Activated CD4-positive, alpha-beta memory T cell treated with anti-CD3 and anti-CD28 coated beads for 36 hours (primary cell): ENCODE results near the gene MDGA2. TPM values are rescaled to one million over a fixed set of nuclear protein-coding genes. Genes with fewer than 3 reads are reported as not detected.
"Not testable (repeated sequence)": the region's sequence is repeated elsewhere in the genome, so short reads cannot be mapped to it uniquely, and the experiment has no call there.

Source experiments
- CTCF ChIA-PET: fragments of 350-600 bp; sonication (Branson Sonifier 250); formaldehyde crosslinking; loops from one replicate; lab custom pipeline; 2021; ENCODE audit warnings: antibody characterized with exemption, inconsistent platforms; lab: Charles Lee
- POLR2A ChIA-PET: fragments of 350-600 bp; sonication (Branson Sonifier 250); formaldehyde crosslinking; loops from one replicate; lab custom pipeline; 2021; ENCODE audit warnings: antibody characterized with exemption; lab: Charles Lee
- DNase-seq: peaks from one replicate; pipeline ENCODE4 v3.0.0-alpha.2; 2020
- H3K27ac Mint-ChIP-seq: one replicate; pipeline ENCODE4 v1.8.0; 2021; ENCODE audit warnings: mixed read lengths
- H3K27me3 Mint-ChIP-seq: one replicate; pipeline ENCODE4 v1.8.0; 2021; ENCODE audit warnings: mixed read lengths
- H3K36me3 Mint-ChIP-seq: one replicate; pipeline ENCODE4 v1.8.0; 2021; ENCODE audit warnings: mixed read lengths
- H3K4me1 Mint-ChIP-seq: one replicate; pipeline ENCODE4 v1.8.0; 2021; ENCODE audit warnings: low read depth, mixed read lengths
- H3K4me3 Mint-ChIP-seq: one replicate; pipeline ENCODE4 v1.8.0; 2021; ENCODE audit warnings: mild to moderate bottlenecking, mixed read lengths
- H3K9me3 Mint-ChIP-seq: one replicate; pipeline ENCODE4 v1.8.0; 2021; ENCODE audit warnings: mixed read lengths
- intact Hi-C: fragments of 100-400 bp; cut with micrococcal nuclease; formaldehyde crosslinking; loops from one replicate; pipeline ENCODE4 v1.15.1; 2023
- total RNA-seq, 2 experiments: library from RNA; stranded (reverse); gene quantifications; one replicate each; pipeline ENCODE4 v1.2.3, GENCODE V29; 2021

MDGA2 gene
- total RNA-seq, 2 experiments from 2014 or later = not detected

DNA sequence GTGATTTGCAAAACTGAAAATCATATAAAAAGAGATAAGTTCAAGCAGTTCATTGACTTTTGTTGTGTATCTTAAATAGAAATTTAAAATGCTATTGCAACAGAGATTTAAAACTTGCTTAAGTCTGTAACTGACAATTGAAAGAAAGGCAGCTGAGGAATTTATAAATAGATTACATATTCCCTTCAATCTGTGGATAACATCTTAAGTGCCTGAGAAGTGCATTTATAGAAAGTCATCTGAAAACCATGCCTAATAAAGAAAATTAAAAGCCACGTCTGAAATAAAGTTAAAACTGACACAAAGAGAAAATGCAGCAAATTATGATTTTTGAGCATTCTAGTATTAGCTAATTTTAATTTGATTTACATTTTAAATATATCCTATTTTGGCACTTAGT is 479.8 kb downstream of the MDGA2 start:
- no peaks in the 10 kb centered on the region for H3K36me3 Mint-ChIP-seq
- no peak overlapping the region for H3K4me3 Mint-ChIP-seq
- no peaks in the 10 kb centered on the region for H3K27me3 Mint-ChIP-seq
- no peak overlapping the region for H3K27ac Mint-ChIP-seq
- no peak for DNase-seq
- intact Hi-C loops = no loop called here
- CTCF ChIA-PET = no interaction called here
- no peaks in the 10 kb centered on the region for H3K4me1 Mint-ChIP-seq
- peaks cover 6% of the 10 kb centered on the region for H3K9me3 Mint-ChIP-seq
- POLR2A ChIA-PET = no interaction called here

DNA sequence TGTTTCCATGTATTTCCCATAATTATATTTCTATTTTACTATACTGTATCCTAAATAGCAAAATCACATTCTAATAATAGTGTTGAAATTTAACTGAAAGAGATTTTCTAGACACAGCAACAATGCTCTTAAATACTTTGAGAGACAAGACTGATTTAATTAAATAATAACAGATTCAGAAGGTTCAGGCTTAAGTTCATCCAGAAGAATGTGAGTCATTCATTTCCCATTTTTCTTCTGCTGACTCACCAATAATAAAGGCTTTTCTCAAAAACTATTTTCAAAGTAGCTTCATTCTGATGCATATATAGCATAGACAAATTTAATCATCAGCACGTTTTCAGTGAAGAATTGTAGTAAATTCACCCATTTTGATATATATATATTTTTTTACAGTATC is 481.4 kb downstream of the MDGA2 start:
- intact Hi-C loops = no loop called here
- Mint-ChIP-seq H3K4me3 (no peak overlapping the region), H3K27me3 (no peaks in the 10 kb centered on the region), H3K4me1 (no peaks in the 10 kb centered on the region), H3K27ac (no peak overlapping the region), H3K36me3 (no peaks in the 10 kb centered on the region), H3K9me3 (peaks cover 6% of the 10 kb centered on the region)
- ChIA-PET CTCF (no interaction called here), POLR2A (no interaction called here)
- no peak for DNase-seq

DNA sequence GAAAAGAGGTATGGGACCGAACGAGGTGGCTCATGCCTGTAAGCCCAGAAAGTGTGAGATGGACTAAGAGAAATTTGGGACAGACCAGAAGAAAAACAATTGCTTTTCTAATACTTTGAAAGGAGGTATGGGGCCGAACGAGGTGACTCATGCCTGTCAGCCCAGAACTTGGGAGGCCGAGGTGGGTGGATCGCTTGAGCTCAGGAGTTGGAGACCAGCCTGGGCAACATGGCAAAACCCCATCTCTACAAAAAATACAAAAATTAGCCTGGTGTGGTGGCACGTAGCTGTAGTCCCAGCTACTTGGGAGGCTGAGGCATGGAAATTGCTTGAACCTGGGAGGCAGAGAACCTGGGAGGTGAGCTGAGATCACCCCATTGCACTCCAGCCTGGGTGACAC is 483.2 kb downstream of the MDGA2 start:
- H3K4me3 Mint-ChIP-seq, intact Hi-C loops, H3K27me3 Mint-ChIP-seq, H3K4me1 Mint-ChIP-seq, H3K36me3 Mint-ChIP-seq, CTCF ChIA-PET, POLR2A ChIA-PET, H3K9me3 Mint-ChIP-seq, H3K27ac Mint-ChIP-seq, DNase-seq: not testable (repeated sequence)

DNA sequence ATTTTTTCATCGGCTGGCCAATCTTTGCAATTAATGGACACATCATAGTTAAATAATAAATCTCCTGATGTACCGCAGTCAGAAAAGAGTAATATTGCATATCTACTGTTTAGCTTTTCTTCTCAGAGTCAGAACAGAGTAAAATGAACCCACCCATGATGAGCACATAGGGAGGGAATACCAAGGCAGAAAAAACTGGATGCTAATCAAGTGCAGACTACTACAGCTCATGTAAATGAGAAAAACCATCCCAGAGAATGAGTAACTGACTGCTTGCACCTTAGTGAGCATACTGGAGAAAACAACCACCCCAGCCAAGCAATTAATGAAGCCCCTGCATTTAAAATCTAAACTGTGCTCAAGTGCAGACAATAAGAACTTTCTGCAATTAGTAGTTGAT is 483.7 kb downstream of the MDGA2 start:
- CTCF ChIA-PET = no interaction called here
- Mint-ChIP-seq H3K4me3 (no peak overlapping the region), H3K36me3 (no peaks in the 10 kb centered on the region), H3K9me3 (peaks cover 6% of the 10 kb centered on the region), H3K27me3 (no peaks in the 10 kb centered on the region), H3K4me1 (no peaks in the 10 kb centered on the region), H3K27ac (no peak overlapping the region)
- POLR2A ChIA-PET = no interaction called here
- intact Hi-C loops = no loop called here
- DNase-seq = no peak

DNA sequence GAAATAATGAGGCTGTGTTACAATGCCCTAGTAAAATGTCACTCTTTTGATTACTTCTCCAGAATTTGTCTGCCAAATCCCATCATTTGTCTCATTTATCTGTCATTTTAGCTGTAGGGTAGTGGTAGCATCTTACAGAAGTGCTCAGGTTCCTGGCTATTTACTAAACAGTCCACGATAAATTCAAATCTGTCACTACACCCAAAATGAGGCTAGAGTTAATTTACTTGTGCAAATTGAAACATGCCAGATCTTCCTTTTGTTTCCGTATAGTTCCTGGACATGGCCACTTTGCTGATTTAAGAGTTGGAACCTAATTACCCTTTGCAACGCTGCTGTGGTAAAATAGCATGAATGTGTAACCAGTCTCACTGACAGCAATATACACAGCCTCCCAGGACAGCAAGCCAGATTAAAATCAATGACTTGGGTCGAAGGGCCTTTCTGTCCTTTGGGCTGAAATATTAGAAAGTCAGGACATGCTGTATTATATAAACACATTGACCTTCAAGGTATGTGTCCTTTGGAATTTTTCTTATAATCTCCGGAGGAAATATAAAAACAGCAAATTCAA is 485.4 kb downstream of the MDGA2 start:
- Mint-ChIP-seq H3K9me3 (peaks cover 6% of the 10 kb centered on the region), H3K4me1 (no peaks in the 10 kb centered on the region), H3K27me3 (no peaks in the 10 kb centered on the region), H3K4me3 (no peak overlapping the region), H3K36me3 (no peaks in the 10 kb centered on the region), H3K27ac (no peak overlapping the region)
- intact Hi-C loops = no loop called here
- CTCF ChIA-PET = no interaction called here
- DNase-seq = no peak
- POLR2A ChIA-PET = no interaction called here

DNA sequence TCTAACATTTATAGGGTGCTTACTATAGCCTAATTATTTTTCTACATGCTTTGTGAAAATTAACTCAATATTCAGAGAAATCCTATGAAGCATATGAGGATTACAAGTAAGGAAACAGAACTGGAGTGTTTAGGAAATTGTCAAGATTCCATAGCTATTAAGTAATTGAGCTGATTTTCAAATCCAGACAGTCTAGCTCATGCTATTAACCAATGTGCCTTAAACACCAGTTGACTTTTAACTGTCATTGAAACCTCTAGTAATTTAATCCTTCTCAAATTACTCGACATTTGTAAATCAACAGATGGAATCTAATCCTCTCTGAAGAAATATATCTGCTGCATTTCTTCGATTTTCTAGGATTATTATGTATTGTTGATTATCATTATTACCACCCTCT is 488.9 kb downstream of the MDGA2 start:
- H3K27ac Mint-ChIP-seq = no peak overlapping the region
- POLR2A ChIA-PET = no interaction called here
- CTCF ChIA-PET = no interaction called here

DNA sequence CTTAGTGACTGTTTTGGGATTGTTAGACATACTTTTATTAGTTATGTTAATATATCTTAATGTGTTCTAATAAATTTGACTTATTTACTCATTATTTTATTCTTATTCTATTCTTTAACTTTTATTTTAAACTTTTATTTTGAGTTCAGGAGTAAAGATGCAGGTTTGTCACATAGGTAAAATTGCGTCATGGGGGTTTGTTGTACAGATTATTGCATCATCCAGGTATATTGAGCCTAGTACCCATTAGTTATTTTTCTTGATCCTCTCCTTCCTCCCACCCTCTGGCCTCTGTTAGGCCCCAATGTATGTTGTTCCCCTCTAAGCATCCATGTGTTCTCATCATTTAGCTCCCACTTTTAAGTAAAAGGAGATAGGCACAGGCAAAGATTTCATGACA is 495.5 kb downstream of the MDGA2 start:
- no peak overlapping the region for H3K4me3 Mint-ChIP-seq
- intact Hi-C loops = no loop called here
- ChIA-PET CTCF (no interaction called here), POLR2A (no interaction called here)
- H3K27me3 Mint-ChIP-seq = no peaks in the 10 kb centered on the region
- no peaks in the 10 kb centered on the region for H3K4me1 Mint-ChIP-seq
- no peak overlapping the region for H3K27ac Mint-ChIP-seq
- peaks cover 2% of the 10 kb centered on the region for H3K9me3 Mint-ChIP-seq
- no peak for DNase-seq
- no peaks in the 10 kb centered on the region for H3K36me3 Mint-ChIP-seq

More for the DNA sequence above, 488.9 kb downstream of the MDGA2 start:
- H3K27me3 Mint-ChIP-seq = no peaks in the 10 kb centered on the region
- H3K36me3 Mint-ChIP-seq = no peaks in the 10 kb centered on the region
- intact Hi-C loops = no loop called here
- H3K4me1 Mint-ChIP-seq = no peaks in the 10 kb centered on the region
- peaks cover under 1% of the 10 kb centered on the region for H3K9me3 Mint-ChIP-seq
- H3K4me3 Mint-ChIP-seq = no peak overlapping the region
- DNase-seq = no peak

DNA sequence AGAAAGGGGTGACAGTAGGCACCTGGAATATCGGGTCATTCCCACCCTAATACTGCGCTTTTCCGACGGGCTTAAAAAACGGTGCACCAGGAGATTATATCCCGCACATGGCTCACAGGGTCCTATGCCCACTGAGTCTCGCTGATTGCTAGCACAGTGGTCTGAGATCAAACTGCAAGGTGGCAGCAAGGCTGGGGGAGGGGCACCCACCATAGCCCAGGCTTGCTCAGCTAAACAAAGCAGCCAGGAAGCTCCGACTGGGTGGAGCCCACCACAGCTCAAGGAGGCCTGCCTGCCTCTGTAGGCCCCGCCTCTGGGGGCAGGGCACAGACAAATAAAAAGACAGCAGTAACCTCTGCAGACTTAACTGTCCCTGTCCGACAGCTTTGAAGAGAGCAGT is 503.5 kb downstream of the MDGA2 start:
- H3K9me3 Mint-ChIP-seq, H3K4me3 Mint-ChIP-seq, intact Hi-C loops, DNase-seq, H3K27ac Mint-ChIP-seq, H3K36me3 Mint-ChIP-seq, H3K4me1 Mint-ChIP-seq, H3K27me3 Mint-ChIP-seq, POLR2A ChIA-PET, CTCF ChIA-PET: not testable (repeated sequence)

DNA sequence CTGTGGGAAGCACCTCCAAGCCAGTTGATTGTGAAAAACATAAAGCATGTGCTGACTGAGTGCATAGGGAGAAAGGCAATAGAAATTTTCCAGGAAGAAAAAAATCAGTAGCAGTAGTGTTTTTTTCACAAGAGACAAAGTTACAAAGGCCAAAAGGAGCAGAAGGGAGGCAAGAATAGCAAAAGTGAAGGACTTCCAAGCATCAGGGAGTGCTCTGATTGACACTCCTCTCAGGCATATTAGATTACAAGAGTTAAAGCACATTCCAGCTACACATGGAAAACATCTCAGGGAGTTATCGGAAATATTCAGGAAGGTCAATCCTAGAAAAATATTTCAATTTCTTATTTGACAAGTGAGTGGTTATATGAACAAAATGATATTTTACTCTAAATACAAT is 508.0 kb downstream of the MDGA2 start:
- intact Hi-C loops = no loop called here
- Mint-ChIP-seq H3K4me1 (no peaks in the 10 kb centered on the region), H3K27me3 (no peaks in the 10 kb centered on the region), H3K36me3 (no peaks in the 10 kb centered on the region), H3K9me3 (peaks cover 3% of the 10 kb centered on the region), H3K4me3 (no peak overlapping the region), H3K27ac (no peak overlapping the region)
- no peak for DNase-seq
- ChIA-PET POLR2A (no interaction called here), CTCF (no interaction called here)

DNA sequence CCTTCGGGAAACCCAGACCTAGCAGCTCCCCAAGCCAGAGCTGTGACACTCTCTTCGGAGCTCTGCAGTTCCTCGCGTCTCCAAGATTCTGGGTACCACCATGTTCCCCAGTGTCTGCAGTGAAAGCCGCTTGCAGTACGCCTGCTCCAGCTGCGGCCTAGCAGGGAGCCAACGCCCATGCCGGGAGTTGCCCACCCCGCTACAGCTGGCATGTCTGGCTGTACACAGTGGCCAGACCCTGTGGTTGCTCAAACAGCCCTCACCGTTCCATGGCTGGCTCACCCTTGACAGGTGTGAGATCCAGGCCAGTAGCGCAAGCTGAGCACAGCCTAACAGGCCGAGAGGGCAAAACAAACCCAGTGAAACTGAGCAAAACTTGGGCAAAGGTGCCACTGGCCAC is 520.0 kb downstream of the MDGA2 start:
- Mint-ChIP-seq H3K9me3 (peaks cover 12% of the 10 kb centered on the region), H3K36me3 (no peaks in the 10 kb centered on the region), H3K4me3 (no peak overlapping the region), H3K4me1 (no peaks in the 10 kb centered on the region), H3K27me3 (no peaks in the 10 kb centered on the region), H3K27ac (no peak overlapping the region)
- ChIA-PET CTCF (no interaction called here), POLR2A (no interaction called here)
- no peak for DNase-seq
- intact Hi-C loops = no loop called here

DNA sequence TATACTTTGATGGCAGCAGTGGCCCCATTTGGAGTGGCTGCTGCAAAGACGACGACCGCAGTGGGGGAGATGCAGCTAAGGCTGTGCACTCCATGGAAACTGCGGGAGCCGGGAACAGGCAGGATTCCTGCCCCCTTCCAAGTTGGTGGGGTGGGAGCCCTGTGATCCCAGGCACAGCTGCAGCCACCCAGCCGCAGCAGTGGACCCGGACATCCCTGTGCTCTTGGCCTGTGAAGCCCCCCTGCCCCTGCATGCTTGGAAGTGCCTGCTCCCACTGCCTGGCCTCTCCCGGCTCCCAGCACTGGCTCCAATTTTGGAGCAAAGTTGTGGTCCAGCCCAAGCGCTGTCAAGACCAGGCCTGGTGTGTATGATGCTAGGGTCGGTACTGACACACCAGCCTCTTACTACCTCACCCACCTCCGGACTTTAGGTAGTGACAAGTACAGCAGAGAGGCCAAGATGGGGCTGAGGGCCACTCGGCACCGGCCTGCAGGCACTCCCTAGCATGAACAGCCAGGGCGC is 521.1 kb downstream of the MDGA2 start:
- intact Hi-C loops = no loop called here
- ChIA-PET POLR2A (no interaction called here), CTCF (no interaction called here)
- peaks cover 12% of the 10 kb centered on the region for H3K9me3 Mint-ChIP-seq
- no peaks in the 10 kb centered on the region for H3K27me3 Mint-ChIP-seq
- H3K4me1 Mint-ChIP-seq = no peaks in the 10 kb centered on the region
- H3K4me3 Mint-ChIP-seq = no peak overlapping the region
- no peaks in the 10 kb centered on the region for H3K36me3 Mint-ChIP-seq
- no peak overlapping the region for H3K27ac Mint-ChIP-seq
- no peak for DNase-seq

DNA sequence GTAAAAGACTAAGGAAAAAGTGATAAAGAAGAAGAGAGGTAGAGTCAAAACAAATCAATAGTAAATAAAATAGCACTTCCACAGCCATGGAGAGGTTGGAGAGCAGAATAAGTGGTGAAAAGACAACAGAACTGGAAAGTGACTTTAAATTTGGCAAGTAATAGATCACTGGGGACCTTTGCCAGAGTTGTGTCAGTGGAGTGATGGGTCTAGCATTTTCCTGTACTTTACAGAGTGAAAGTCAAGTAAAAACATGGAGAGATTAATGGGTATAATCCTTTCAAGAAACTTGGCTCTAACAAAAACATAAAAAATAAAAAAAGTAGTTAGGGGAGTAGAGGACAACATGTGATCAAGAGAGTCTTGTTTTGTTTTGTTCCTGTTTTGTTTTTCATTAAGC is 521.7 kb downstream of the MDGA2 start:
- ChIA-PET CTCF (no interaction called here), POLR2A (no interaction called here)
- no peaks in the 10 kb centered on the region for H3K36me3 Mint-ChIP-seq
- no peak for DNase-seq
- peaks cover 12% of the 10 kb centered on the region for H3K9me3 Mint-ChIP-seq
- intact Hi-C loops = no loop called here
- H3K4me1 Mint-ChIP-seq = no peaks in the 10 kb centered on the region
- H3K4me3 Mint-ChIP-seq = no peak overlapping the region
- H3K27me3 Mint-ChIP-seq = no peaks in the 10 kb centered on the region
- no peak overlapping the region for H3K27ac Mint-ChIP-seq

DNA sequence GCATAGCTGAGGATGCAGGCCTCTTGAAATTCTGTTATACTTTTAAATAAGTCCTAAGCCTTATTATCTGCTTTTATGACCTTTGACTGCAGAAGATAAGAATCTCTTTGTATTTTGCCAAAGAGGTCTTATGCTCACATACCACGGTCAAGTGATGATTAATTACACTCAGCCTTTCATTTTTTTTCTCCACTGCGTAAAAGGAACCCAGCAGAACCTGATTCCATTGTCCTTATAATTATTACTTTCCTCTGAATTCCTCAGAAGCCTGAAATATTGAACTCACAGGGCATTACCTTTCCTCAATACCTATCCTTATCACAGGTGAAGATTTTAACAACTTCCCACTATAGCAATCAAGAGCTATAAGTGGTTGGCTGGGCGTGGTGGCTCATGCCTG is 525.1 kb downstream of the MDGA2 start:
- Mint-ChIP-seq H3K9me3 (peaks cover 11% of the 10 kb centered on the region), H3K36me3 (no peaks in the 10 kb centered on the region), H3K27me3 (no peaks in the 10 kb centered on the region), H3K4me1 (no peaks in the 10 kb centered on the region), H3K4me3 (no peak overlapping the region), H3K27ac (no peak overlapping the region)
- intact Hi-C loops = no loop called here
- DNase-seq = no peak
- ChIA-PET POLR2A (no interaction called here), CTCF (no interaction called here)
